CD14-positive monocyte (primary cell): ENCODE data around the gene DNMBP. TPM values are rescaled to one million over a fixed set of nuclear protein-coding genes. Genes with fewer than 3 reads are reported as not detected.

Source experiments
- DNase-seq, 3 donors: peaks; one replicate each; pipeline ENCODE4 v3.0.0-alpha.2; 2011 to 2022
- H2AFZ ChIP-seq: 2 replicates; pipeline ENCODE4 v1.6.0; 2012; ENCODE audit warnings: mild to moderate bottlenecking, low read depth, low read length, inconsistent platforms; ENCODE audit not compliant: insufficient read depth, poor library complexity, severe bottlenecking
- H3K27ac ChIP-seq, 2 donors: 1 replicate in 1 of 2; 2 replicates in 1 of 2; pipeline ENCODE4 v1.5.1; 2012 to 2013; ENCODE audit warnings: low read length in 2 of 2, control low read depth in 1 of 2, inconsistent platforms in 1 of 2, low read depth in 1 of 2, mild to moderate bottlenecking in 1 of 2
- H3K27me3 ChIP-seq, 2 donors: one replicate each; pipeline versions ENCODE4 v1.6.0 to v1.6.1; 2011 to 2013; ENCODE audit warnings: low read length in 2 of 2; ENCODE audit not compliant: control insufficient read depth in 2 of 2, insufficient read depth in 2 of 2
- H3K36me3 ChIP-seq, 2 donors: replicated peaks in 1 of 2; 1 replicate in 1 of 2; 2 replicates in 1 of 2; pipeline versions ENCODE4 v1.5.1 to v1.6.1; 2012 to 2013; ENCODE audit warnings: low read length in 2 of 2, control low read depth in 1 of 2, inconsistent platforms in 1 of 2, mild to moderate bottlenecking in 1 of 2; ENCODE audit not compliant: insufficient read depth in 2 of 2, control insufficient read depth in 1 of 2
- H3K4me1 ChIP-seq, 2 donors: 1 replicate in 1 of 2; 2 replicates in 1 of 2; pipeline versions ENCODE4 v1.5.1 to v1.6.1; 2012 to 2013; ENCODE audit warnings: low read length in 2 of 2, control low read depth in 1 of 2, inconsistent platforms in 1 of 2, mild to moderate bottlenecking in 1 of 2, moderate library complexity in 1 of 2; ENCODE audit not compliant: insufficient read depth in 2 of 2, control insufficient read depth in 1 of 2
- H3K4me2 ChIP-seq: replicated peaks from 2 replicates; pipeline ENCODE3; 2012; ENCODE audit warnings: low read length, moderate library complexity, mild to moderate bottlenecking; ENCODE audit not compliant: poor library complexity, severe bottlenecking; ENCODE audit errors: extremely low read depth
- H3K4me3 ChIP-seq, 3 experiments: fragments of 200-600 bp in 1 of 3; sonication (generic) in 1 of 3; replicated peaks in 1 of 3; 1 replicate in 2 of 3; 2 replicates in 1 of 3; pipeline ENCODE4 v1.5.1; 2011 to 2013; ENCODE audit warnings: low read length in 3 of 3, mild to moderate bottlenecking in 3 of 3, control low read depth in 2 of 3, low read depth in 2 of 3, inconsistent platforms in 1 of 3, moderate library complexity in 1 of 3
- H3K79me2 ChIP-seq: 2 replicates; pipeline ENCODE4 v1.6.0; 2012; ENCODE audit warnings: mild to moderate bottlenecking, control low read depth, inconsistent platforms, low read length, moderate library complexity; ENCODE audit not compliant: insufficient read depth
- H3K9ac ChIP-seq: 2 replicates; pipeline ENCODE4 v1.6.0; 2017; ENCODE audit warnings: low read length, mild to moderate bottlenecking; ENCODE audit not compliant: insufficient read depth, poor library complexity, severe bottlenecking
- H3K9me3 ChIP-seq, 2 donors: replicated peaks in 1 of 2; 1 replicate in 1 of 2; 2 replicates in 1 of 2; pipeline versions ENCODE4 v1.5.1 to v1.6.1; 2012 to 2013; ENCODE audit warnings: low read length in 2 of 2, control low read depth in 1 of 2; ENCODE audit not compliant: control insufficient read depth in 1 of 2, insufficient read depth in 1 of 2
- H4K20me1 ChIP-seq: 2 replicates; pipeline ENCODE4 v1.6.0; 2012; ENCODE audit warnings: mild to moderate bottlenecking, low read length, control low read depth, moderate library complexity; ENCODE audit not compliant: insufficient read depth
- H3K27ac Mint-ChIP-seq, 7 donors: one replicate each; pipeline ENCODE4 v1.8.0; 2020; ENCODE audit warnings: mild to moderate bottlenecking in 7 of 7, mixed read lengths in 7 of 7, moderate library complexity in 6 of 7, inconsistent platforms in 2 of 7
- H3K27me3 Mint-ChIP-seq, 3 donors: one replicate each; pipeline ENCODE4 v1.8.0; 2021 to 2022; ENCODE audit warnings: low read depth in 3 of 3, mild to moderate bottlenecking in 3 of 3, mixed read lengths in 3 of 3, moderate library complexity in 3 of 3, inconsistent platforms in 1 of 3
- H3K36me3 Mint-ChIP-seq, 2 donors: one replicate each; pipeline ENCODE4 v1.8.0; 2020; ENCODE audit warnings: mixed read lengths in 2 of 2, inconsistent platforms in 1 of 2, mild to moderate bottlenecking in 1 of 2
- H3K4me1 Mint-ChIP-seq: one replicate; pipeline ENCODE4 v1.8.0; 2020; ENCODE audit warnings: mild to moderate bottlenecking, mixed read lengths
- H3K4me3 Mint-ChIP-seq, 2 donors: one replicate each; pipeline ENCODE4 v1.8.0; 2020; ENCODE audit warnings: mild to moderate bottlenecking in 2 of 2, mixed read lengths in 2 of 2, moderate library complexity in 1 of 2
- H3K9me3 Mint-ChIP-seq, 7 donors: one replicate each; pipeline ENCODE4 v1.8.0; 2020 to 2022; ENCODE audit warnings: mixed read lengths in 7 of 7, mild to moderate bottlenecking in 6 of 7, moderate library complexity in 6 of 7, inconsistent platforms in 2 of 7
- CTCF ChIP-seq: fragments of 200-600 bp; IDR thresholded peaks from one replicate; pipeline ENCODE4 v1.8.0; 2022; ENCODE audit warnings: antibody characterized with exemption, mild to moderate bottlenecking
- WGBS: methylation state at CpG from one replicate; pipeline ENCODE4 v1.1.5; 2013; ENCODE audit warnings: missing lambda C conversion rate; ENCODE audit not compliant: insufficient coverage; 5-methylcytosine and 5-hydroxymethylcytosine counted together
- intact Hi-C, 2 donors: fragments of 100-400 bp; cut with micrococcal nuclease; formaldehyde crosslinking; loops; one replicate each; pipeline versions ENCODE4 v1.15.0 to v1.15.1; 2023
- polyA plus RNA-seq, 3 donors: library from polyadenylated mRNA; depleted of rRNA in 1 of 3; unstranded in 2 of 3; stranded (reverse) in 1 of 3; fragments of 300-500 nt in 2 of 3; fragments of >200 nt in 1 of 3; fragmentation: Illumina TruSeq in 2 of 3; gene quantifications; 1 replicate in 2 of 3; 2 replicates in 1 of 3; pipeline ENCODE4 v1.2.3, GENCODE V29; 2012 to 2021

Gene DNMBP
- polyA plus RNA-seq, 3 donors: 0.83 to 10.3 (median 1.2) TPM

GRCh38 chr10:99917963-99918825 lies 91.6 kb downstream of the DNMBP start:
- Histone ChIP-seq H3K9ac (no peak overlapping the region), H3K27ac (no peak overlapping the region), H3K4me1 (peaks cover 7 to 9% of the 10 kb centered on the region in 2 donors), H3K36me3 (no peaks in the 10 kb centered on the region), H3K79me2 (no peaks in the 10 kb centered on the region), H4K20me1 (no peaks in the 10 kb centered on the region), H3K9me3 (no peaks in the 10 kb centered on the region), H3K27me3 (no peaks in the 10 kb centered on the region), H3K4me2 (no peak overlapping the region), H3K4me3 (no peak overlapping the region), H2AFZ (no peak overlapping the region)
- Mint-ChIP-seq H3K36me3 (peaks cover 4 to 12% of the 10 kb centered on the region in 2 donors), H3K27ac (peak overlapping the region in 2 of 7 donors; percentile 47 to 50), H3K4me3 (no peak overlapping the region), H3K27me3 (peaks cover 0 to 2% (median 0%) of the 10 kb centered on the region in 3 donors), H3K9me3 (no peaks in the 10 kb centered on the region), H3K4me1 (peaks cover 15% of the 10 kb centered on the region)
- intact Hi-C loops: loop anchor here in 1 of 2 donors (5.0 kb wide), 1 partner anchor 89 kb away; the partner anchor contains the start of gene DNMBP
- WGBS: 51% methylated on average over 5 of the region's 10 CpGs
- no peak for DNase-seq
- TF ChIP-seq CTCF: no peak

GRCh38 chr10:99916776-99917175 lies 93.0 kb downstream of the DNMBP start:
- no peak for TF ChIP-seq CTCF
- H3K36me3 ChIP-seq: no peaks in the 10 kb centered on the region
- peaks cover 3 to 6% of the 10 kb centered on the region in 2 donors for H3K4me1 ChIP-seq
- H3K27ac ChIP-seq: no peak overlapping the region
- H3K27me3 ChIP-seq: no peaks in the 10 kb centered on the region
- Mint-ChIP-seq H3K27me3 (peaks cover 0 to 2% (median 0%) of the 10 kb centered on the region in 3 donors), H3K36me3 (peaks cover 4 to 9% of the 10 kb centered on the region in 2 donors), H3K9me3 (no peaks in the 10 kb centered on the region), H3K4me3 (no peak overlapping the region), H3K27ac (no peak overlapping the region), H3K4me1 (peaks cover 12% of the 10 kb centered on the region)
- DNase-seq: no peak
- H4K20me1 ChIP-seq: no peaks in the 10 kb centered on the region
- no peak overlapping the region for H3K4me3 ChIP-seq
- 83% methylated on average over 4 of the region's 5 CpGs for WGBS
- H3K9ac ChIP-seq: no peak overlapping the region
- intact Hi-C loops: loop anchor here in 1 of 2 donors (5.0 kb wide), 1 partner anchor 91 kb away; the partner anchor contains the start of gene DNMBP
- H3K9me3 ChIP-seq: no peaks in the 10 kb centered on the region
- H3K79me2 ChIP-seq: no peaks in the 10 kb centered on the region
- H3K4me2 ChIP-seq: no peak overlapping the region
- H2AFZ ChIP-seq: no peak overlapping the region
